GM23248 (cell line): Measurements from ENCODE around the gene OR2A12.

Source experiments
- EZH2 ChIP-seq: fragments of 200-600 bp; sonication (generic); IDR thresholded peaks from 2 replicates; pipeline ENCODE4 v1.6.1; 2018; ENCODE audit warnings: antibody characterized with exemption, mild to moderate bottlenecking; ENCODE audit not compliant: insufficient read depth, poor library complexity, severe bottlenecking
- EZH2phosphoT487 ChIP-seq: fragments of 200-600 bp; sonication (generic); IDR thresholded peaks from 2 replicates; pipeline ENCODE4 v1.6.1; 2018; ENCODE audit warnings: antibody characterized with exemption, moderate library complexity, mild to moderate bottlenecking, low read depth; ENCODE audit not compliant: insufficient read depth

DNA sequence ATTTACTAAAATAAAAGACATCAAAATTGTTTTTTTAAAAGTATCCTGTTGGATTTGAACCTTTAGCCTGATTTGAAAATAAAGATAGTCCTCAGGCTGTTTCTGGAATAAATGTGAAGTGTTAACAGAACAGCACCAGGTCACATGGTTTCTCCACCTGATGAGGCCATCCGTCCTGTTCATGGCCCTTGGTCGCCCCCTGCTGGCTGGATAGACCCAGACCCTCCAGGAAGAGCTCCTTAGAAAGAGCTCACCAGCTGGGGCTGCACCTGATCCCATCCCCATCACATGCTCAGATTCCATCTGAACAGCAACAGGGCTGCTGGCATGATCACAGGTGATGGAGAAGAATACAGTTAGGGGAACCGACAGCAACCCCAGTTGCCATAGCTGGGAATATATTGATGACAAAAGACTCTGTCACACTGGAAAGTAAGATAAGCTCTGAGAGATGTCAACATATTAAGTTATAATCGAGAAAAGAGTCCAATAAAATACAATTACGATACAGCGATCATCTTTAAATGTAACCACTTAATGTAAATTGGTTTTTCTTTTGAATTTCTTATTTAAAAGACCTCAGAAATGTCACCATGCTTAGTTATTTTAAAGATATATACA, 41.7 kb downstream of the OR2A12 start:
- TF ChIP-seq EZH2phosphoT487 (no peak), EZH2 (no peak)
